WTC11 (cell line): ENCODE results near the gene FGD2. TPM values are rescaled to one million over a fixed set of nuclear protein-coding genes. Genes with fewer than 3 reads are reported as not detected.

Experiments
- ATAC-seq: fragments of 200-7000 bp; cut with Tn5 transposase; 2 replicates; pipeline ENCODE4 v1.10.0; 2021; ENCODE audit warnings: mild to moderate bottlenecking, moderate library complexity
- CTCF ChIA-PET: fragments of 300-600 bp; sonication (Branson Sonifier 250); formaldehyde crosslinking; loops from one replicate; lab custom pipeline; 2021; ENCODE audit warnings: antibody characterized with exemption; lab: Charles Lee
- POLR2A ChIA-PET: fragments of 350-600 bp; sonication (Branson Sonifier 250); formaldehyde crosslinking; loops from one replicate; lab custom pipeline; 2021; ENCODE audit warnings: antibody characterized with exemption; lab: Charles Lee
- DNase-seq: peaks from one replicate; pipeline ENCODE4 v3.0.0; 2021; ENCODE audit warnings: low spot score
- H3K27ac Mint-ChIP-seq: 2 replicates; pipeline ENCODE4 v1.8.0; 2021; ENCODE audit warnings: mixed read lengths
- H3K27me3 Mint-ChIP-seq: 2 replicates; pipeline ENCODE4 v1.8.0; 2021; ENCODE audit warnings: low read depth, mild to moderate bottlenecking, moderate library complexity, mixed read lengths
- H3K36me3 Mint-ChIP-seq: 2 replicates; pipeline ENCODE4 v1.8.0; 2021; ENCODE audit warnings: mixed read lengths
- H3K4me1 Mint-ChIP-seq: 2 replicates; pipeline ENCODE4 v1.8.0; 2022; ENCODE audit warnings: mixed read lengths
- H3K4me3 Mint-ChIP-seq: 2 replicates; pipeline ENCODE4 v1.8.0; 2021; ENCODE audit warnings: mild to moderate bottlenecking, moderate library complexity, mixed read lengths
- H3K9me3 Mint-ChIP-seq: 2 replicates; pipeline ENCODE4 v1.8.0; 2021; ENCODE audit warnings: mixed read lengths
- ZNF263 ChIP-seq: sonication (generic); formaldehyde crosslinking; IDR thresholded peaks from 2 replicates; pipeline ENCODE4 v1.8.1; 2022; ENCODE audit warnings: low read depth, mild to moderate bottlenecking, moderate library complexity, missing genetic modification reagents
- ZNF396 ChIP-seq: fragments of 250-450 bp; sonication (Bioruptor Pico); IDR thresholded peaks from 2 replicates; pipeline ENCODE4 v1.8.0; 2021; ENCODE audit warnings: mild to moderate bottlenecking, moderate library complexity, borderline replicate concordance
- ZNF532 ChIP-seq: fragments of 250-450 bp; sonication (Bioruptor Pico); IDR thresholded peaks from 2 replicates; pipeline ENCODE4 v1.9.0; 2021; ENCODE audit warnings: mild to moderate bottlenecking, borderline replicate concordance
- total RNA-seq: library from RNA; stranded (reverse); gene quantifications from 3 replicates; pipeline ENCODE4 v1.2.3, GENCODE V29; 2021
- TF ChIP-seq, protein P1 (sequence below): sonication (generic); formaldehyde crosslinking; IDR thresholded peaks from 2 replicates; pipeline ENCODE4 v1.8.1; 2023; ENCODE audit warnings: mild to moderate bottlenecking, missing genetic modification reagents, borderline replicate concordance
- TF ChIP-seq, protein P2 (sequence below): sonication (generic); formaldehyde crosslinking; IDR thresholded peaks from 2 replicates; pipeline ENCODE4 v1.8.0; 2023; ENCODE audit warnings: missing genetic modification reagents, mild to moderate bottlenecking, borderline replicate concordance
- TF ChIP-seq, protein P3 (sequence below): sonication (generic); formaldehyde crosslinking; IDR thresholded peaks from 2 replicates; pipeline ENCODE4 v1.8.1; 2022; ENCODE audit warnings: mild to moderate bottlenecking, moderate library complexity, missing genetic modification reagents

FGD2 gene
- total RNA-seq, 1 experiment from 2014 or later: 0.31 TPM

- Mint-ChIP-seq H3K9me3 (no peaks in the 10 kb centered on the region), H3K4me1 (peaks cover 47% of the 10 kb centered on the region), H3K27ac (peak overlapping the region; percentile 99), H3K36me3 (no peaks in the 10 kb centered on the region), H3K4me3 (no peak overlapping the region), H3K27me3 (no peaks in the 10 kb centered on the region)
- TF ChIP-seq ZNF396 (CRISPR knock-in tag): no peak
- TF ChIP-seq ZNF263 (CRISPR knock-in tag): peak; percentile 72; the same call in 1 of the 2 replicates
- TF ChIP-seq, protein P1, sequence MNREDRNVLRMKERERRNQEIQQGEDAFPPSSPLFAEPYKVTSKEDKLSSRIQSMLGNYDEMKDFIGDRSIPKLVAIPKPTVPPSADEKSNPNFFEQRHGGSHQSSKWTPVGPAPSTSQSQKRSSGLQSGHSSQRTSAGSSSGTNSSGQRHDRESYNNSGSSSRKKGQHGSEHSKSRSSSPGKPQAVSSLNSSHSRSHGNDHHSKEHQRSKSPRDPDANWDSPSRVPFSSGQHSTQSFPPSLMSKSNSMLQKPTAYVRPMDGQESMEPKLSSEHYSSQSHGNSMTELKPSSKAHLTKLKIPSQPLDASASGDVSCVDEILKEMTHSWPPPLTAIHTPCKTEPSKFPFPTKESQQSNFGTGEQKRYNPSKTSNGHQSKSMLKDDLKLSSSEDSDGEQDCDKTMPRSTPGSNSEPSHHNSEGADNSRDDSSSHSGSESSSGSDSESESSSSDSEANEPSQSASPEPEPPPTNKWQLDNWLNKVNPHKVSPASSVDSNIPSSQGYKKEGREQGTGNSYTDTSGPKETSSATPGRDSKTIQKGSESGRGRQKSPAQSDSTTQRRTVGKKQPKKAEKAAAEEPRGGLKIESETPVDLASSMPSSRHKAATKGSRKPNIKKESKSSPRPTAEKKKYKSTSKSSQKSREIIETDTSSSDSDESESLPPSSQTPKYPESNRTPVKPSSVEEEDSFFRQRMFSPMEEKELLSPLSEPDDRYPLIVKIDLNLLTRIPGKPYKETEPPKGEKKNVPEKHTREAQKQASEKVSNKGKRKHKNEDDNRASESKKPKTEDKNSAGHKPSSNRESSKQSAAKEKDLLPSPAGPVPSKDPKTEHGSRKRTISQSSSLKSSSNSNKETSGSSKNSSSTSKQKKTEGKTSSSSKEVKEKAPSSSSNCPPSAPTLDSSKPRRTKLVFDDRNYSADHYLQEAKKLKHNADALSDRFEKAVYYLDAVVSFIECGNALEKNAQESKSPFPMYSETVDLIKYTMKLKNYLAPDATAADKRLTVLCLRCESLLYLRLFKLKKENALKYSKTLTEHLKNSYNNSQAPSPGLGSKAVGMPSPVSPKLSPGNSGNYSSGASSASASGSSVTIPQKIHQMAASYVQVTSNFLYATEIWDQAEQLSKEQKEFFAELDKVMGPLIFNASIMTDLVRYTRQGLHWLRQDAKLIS (CRISPR knock-in tag): no peak
- CTCF ChIA-PET: interaction anchor here (0.6 to 2.5 kb wide), 6 partner anchors 12 to 150 kb away, joined by 3 to 17 read pairs (median 6); no protein-coding TSS in a partner anchor
- ATAC-seq (no peak), DNase-seq (no peak)
- POLR2A ChIA-PET: interaction anchor here (0.6 to 1.6 kb wide), 4 partner anchors 12 to 66 kb away, joined by 3 to 6 read pairs (median 3); no protein-coding TSS in a partner anchor
Measured at GRCh38 chr6:37060195-37060559, 54.7 kb downstream of the FGD2 start.

GRCh38 chr6:37061157-37061804 lies 55.8 kb downstream of the FGD2 start:
- Mint-ChIP-seq H3K4me3 (no peak overlapping the region), H3K27ac (no peak overlapping the region), H3K27me3 (no peaks in the 10 kb centered on the region), H3K36me3 (no peaks in the 10 kb centered on the region), H3K4me1 (peaks cover 36% of the 10 kb centered on the region), H3K9me3 (no peaks in the 10 kb centered on the region)
- no peak for DNase-seq
- no peak for ATAC-seq
- TF ChIP-seq, protein P2, sequence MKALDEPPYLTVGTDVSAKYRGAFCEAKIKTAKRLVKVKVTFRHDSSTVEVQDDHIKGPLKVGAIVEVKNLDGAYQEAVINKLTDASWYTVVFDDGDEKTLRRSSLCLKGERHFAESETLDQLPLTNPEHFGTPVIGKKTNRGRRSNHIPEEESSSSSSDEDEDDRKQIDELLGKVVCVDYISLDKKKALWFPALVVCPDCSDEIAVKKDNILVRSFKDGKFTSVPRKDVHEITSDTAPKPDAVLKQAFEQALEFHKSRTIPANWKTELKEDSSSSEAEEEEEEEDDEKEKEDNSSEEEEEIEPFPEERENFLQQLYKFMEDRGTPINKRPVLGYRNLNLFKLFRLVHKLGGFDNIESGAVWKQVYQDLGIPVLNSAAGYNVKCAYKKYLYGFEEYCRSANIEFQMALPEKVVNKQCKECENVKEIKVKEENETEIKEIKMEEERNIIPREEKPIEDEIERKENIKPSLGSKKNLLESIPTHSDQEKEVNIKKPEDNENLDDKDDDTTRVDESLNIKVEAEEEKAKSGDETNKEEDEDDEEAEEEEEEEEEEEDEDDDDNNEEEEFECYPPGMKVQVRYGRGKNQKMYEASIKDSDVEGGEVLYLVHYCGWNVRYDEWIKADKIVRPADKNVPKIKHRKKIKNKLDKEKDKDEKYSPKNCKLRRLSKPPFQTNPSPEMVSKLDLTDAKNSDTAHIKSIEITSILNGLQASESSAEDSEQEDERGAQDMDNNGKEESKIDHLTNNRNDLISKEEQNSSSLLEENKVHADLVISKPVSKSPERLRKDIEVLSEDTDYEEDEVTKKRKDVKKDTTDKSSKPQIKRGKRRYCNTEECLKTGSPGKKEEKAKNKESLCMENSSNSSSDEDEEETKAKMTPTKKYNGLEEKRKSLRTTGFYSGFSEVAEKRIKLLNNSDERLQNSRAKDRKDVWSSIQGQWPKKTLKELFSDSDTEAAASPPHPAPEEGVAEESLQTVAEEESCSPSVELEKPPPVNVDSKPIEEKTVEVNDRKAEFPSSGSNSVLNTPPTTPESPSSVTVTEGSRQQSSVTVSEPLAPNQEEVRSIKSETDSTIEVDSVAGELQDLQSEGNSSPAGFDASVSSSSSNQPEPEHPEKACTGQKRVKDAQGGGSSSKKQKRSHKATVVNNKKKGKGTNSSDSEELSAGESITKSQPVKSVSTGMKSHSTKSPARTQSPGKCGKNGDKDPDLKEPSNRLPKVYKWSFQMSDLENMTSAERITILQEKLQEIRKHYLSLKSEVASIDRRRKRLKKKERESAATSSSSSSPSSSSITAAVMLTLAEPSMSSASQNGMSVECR (CRISPR knock-in tag): no peak
- no peak for TF ChIP-seq ZNF532
- TF ChIP-seq, protein P3, sequence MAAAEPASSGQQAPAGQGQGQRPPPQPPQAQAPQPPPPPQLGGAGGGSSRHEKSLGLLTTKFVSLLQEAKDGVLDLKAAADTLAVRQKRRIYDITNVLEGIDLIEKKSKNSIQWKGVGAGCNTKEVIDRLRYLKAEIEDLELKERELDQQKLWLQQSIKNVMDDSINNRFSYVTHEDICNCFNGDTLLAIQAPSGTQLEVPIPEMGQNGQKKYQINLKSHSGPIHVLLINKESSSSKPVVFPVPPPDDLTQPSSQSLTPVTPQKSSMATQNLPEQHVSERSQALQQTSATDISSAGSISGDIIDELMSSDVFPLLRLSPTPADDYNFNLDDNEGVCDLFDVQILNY (CRISPR knock-in tag): no peak
- CTCF ChIA-PET: interaction anchor here (0.6 kb wide), 1 partner anchor 1250 kb away, joined by 3 read pairs; no protein-coding TSS in a partner anchor
- POLR2A ChIA-PET: interaction anchor here (1.2 kb wide), 1 partner anchor 11 kb away, joined by 3 read pairs; no protein-coding TSS in a partner anchor
